Measurements from ENCODE around the gene GTF2IRD2.
"Not testable (repeated sequence)": the region's sequence is repeated elsewhere in the genome, so short reads cannot be mapped to it uniquely, and the experiment has no call there.

The GTF2IRD2 gene

GRCh38 chr7:74850833-74851721 is at the start of gene GTF2IRD2:
Gene GTF2IRD2, minus strand, starts transcription at chr7:74851605. Its CDS starts 15,227 bp downstream, at chr7:74836378.
- not testable (repeated sequence) for DNase-seq

GRCh38 chr7:74890158-74891123 is 39.0 kb upstream of the GTF2IRD2 start:
- peak; percentile 90 for DNase-seq

- DNase-seq = not testable (repeated sequence)
These were observed 38.2 kb upstream of the GTF2IRD2 start for GRCh38 chr7:74889518-74890129.

GRCh38 chr7:74885295-74885694 is 33.9 kb upstream of the GTF2IRD2 start:
- DNase-seq = not testable (repeated sequence)

GRCh38 chr7:74882110-74882509 is 30.7 kb upstream of the GTF2IRD2 start:
- DNase-seq = not testable (repeated sequence)

GRCh38 chr7:74874748-74875512 is 23.5 kb upstream of the GTF2IRD2 start:
- DNase-seq = not testable (repeated sequence)

- not testable (repeated sequence) for DNase-seq
These were observed 22.8 kb upstream of the GTF2IRD2 start for GRCh38 chr7:74874104-74874747.

GRCh38 chr7:74872542-74872941 is 21.1 kb upstream of the GTF2IRD2 start:
- DNase-seq = not testable (repeated sequence)

- DNase-seq = not testable (repeated sequence)
These were observed 14.4 kb upstream of the GTF2IRD2 start for GRCh38 chr7:74865777-74866176.

GRCh38 chr7:74849853-74850252 is 1.6 kb downstream of the GTF2IRD2 start:
- DNase-seq = not testable (repeated sequence)

- not testable (repeated sequence) for DNase-seq
These were observed 21.0 kb downstream of the GTF2IRD2 start for GRCh38 chr7:74830411-74830810.

- not testable (repeated sequence) for DNase-seq
These were observed 21.4 kb downstream of the GTF2IRD2 start for GRCh38 chr7:74829959-74830358.

GRCh38 chr7:74821259-74821658 is 30.1 kb downstream of the GTF2IRD2 start:
- DNase-seq = not testable (repeated sequence)

- not testable (repeated sequence) for DNase-seq
These were observed 31.1 kb downstream of the GTF2IRD2 start for GRCh38 chr7:74820146-74820805.

GRCh38 chr7:74815882-74816281 is 35.5 kb downstream of the GTF2IRD2 start:
- DNase-seq = not testable (repeated sequence)

- not testable (repeated sequence) for DNase-seq
These were observed 52.8 kb downstream of the GTF2IRD2 start for GRCh38 chr7:74798644-74799043.

GRCh38 chr7:74797848-74798622 is 53.4 kb downstream of the GTF2IRD2 start:
- not testable (repeated sequence) for DNase-seq

GRCh38 chr7:74789200-74789736 is 62.1 kb downstream of the GTF2IRD2 start:
- not testable (repeated sequence) for DNase-seq

GRCh38 chr7:74788369-74789150 is 62.8 kb downstream of the GTF2IRD2 start:
- peak; percentile 93 for DNase-seq

Data from NCI-H82 (cell line).